GM12872 (cell line): ENCODE results near the gene BORCS6.

ENCODE experiments used
- CTCF ChIP-seq: IDR thresholded peaks from 3 replicates; pipeline ENCODE4 v1.5.1; 2011; ENCODE audit warnings: low read depth, mild to moderate bottlenecking, low read length, moderate library complexity; ENCODE audit not compliant: insufficient read depth

Gene BORCS6

DNA sequence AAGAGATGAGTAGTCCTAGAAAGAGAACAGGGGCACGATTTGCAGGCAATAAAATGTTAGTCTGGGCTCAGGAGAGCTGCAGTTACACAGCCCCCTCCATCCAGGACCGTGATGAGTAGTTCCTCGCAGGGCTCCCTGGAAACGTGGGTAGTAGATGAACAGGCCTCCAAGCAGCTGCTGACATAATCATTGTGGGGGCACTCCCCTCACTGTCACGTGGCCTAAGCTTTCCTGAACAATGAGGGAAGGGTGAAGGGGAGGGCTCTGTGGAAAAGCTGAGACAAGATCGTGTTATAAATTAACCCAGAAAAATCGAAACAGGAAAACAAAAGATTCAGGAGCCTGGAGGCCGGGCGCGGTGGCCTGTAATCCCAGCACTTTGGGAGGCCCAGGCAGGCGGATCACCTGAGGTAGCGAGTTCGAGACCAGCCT, 36.4 kb downstream of the BORCS6 start:
- no peak for TF ChIP-seq CTCF

DNA sequence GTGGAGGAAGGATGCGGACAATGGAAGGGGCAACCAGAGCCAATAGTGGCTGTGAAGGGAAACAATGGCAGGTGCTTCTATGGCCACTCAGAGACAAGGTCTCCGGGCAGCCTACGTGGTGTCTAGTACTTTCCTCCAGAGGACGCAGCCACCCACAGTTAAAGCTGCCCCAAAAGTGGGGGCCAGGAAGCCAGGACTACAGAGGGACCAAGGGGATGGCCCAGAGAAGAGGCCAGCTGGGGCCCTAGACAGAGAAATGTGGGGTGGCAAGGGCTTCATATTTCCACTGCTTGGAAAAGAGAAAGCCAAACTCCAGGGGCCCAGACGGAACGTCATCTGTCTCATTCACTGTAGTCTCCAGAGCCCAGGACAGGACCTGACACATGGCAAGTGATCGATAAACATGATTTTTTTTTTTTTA, 36.9 kb downstream of the BORCS6 start:
- no peak for TF ChIP-seq CTCF

- TF ChIP-seq CTCF = no peak
These were observed 37.7 kb downstream of the BORCS6 start, which contains the start of gene PER1 for GRCh38 chr17:8152112-8152775. Gene PER1 (minus strand): TSS chr17:8152404. CDS start chr17:8150706, 1,698 bp downstream.

GRCh38 chr17:8151641-8152111, 38.3 kb downstream of the BORCS6 start:
- no peak for TF ChIP-seq CTCF

GRCh38 chr17:8151120-8151640, 38.8 kb downstream of the BORCS6 start:
- TF ChIP-seq CTCF = no peak

DNA sequence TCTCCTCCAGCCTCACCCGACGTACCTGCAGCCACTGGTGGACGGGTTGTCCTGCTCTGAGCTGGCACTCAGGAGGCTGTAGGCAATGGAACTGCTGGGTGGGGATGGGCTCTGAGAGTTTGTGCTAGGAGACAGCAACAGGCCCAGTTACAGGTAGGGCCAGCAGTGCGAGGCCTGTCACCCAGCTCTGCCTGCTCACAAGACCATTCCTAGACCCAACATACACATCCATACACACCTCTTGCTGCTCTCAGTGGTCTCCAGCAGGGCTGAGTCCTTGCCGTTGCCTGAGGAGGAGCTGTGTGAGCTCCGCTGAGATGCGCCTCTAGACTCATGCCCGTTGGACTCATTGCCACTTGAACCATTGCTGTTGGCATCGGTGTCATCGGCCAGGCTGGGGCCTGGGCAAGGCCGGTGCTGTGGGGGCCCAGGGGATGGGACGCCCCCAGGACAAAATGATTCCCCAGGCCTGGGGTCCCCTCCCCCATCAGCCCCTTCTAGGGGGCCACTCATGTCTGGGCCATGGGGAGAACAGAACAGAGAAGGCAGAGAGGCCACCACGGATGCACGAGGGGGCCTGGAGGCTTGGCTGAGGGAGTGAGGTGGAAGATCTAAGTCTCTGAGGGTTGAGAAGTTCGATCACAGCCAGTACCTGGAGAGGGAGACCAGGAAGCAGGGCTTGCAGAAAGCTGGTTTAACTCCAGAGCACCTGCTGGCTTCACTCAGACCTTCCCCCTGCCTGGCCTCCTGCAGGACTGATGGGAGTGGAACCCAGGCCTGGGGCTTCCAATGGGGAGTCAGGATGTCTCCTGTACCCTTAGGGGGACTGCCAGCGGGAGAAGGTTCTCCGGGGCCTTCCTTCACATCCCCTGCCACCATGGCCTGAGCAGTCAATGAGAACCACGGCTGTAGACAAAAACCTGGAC, 39.5 kb downstream of the BORCS6 start:
- TF ChIP-seq CTCF = no peak
